GM12891 (cell line): ENCODE measurements around the gene ARMCX5. TPM values are rescaled to one million over a fixed set of nuclear protein-coding genes. Genes with fewer than 3 reads are reported as not detected.

Experiments used
- DNase-seq: peaks from one replicate; pipeline ENCODE4 v3.0.0; 2011; ENCODE audit warnings: low spot score; ENCODE audit not compliant: insufficient read length
- FAIRE-seq: peaks from 2 replicates; lab custom pipeline; 2011; peaks lifted over from hg19 to GRCh38; lab: Jason Lieb, UNC
- PAX5 ChIP-seq: IDR thresholded peaks from 2 replicates; pipeline ENCODE4 v1.6.1; 2011; ENCODE audit warnings: low read length, moderate library complexity, mild to moderate bottlenecking; ENCODE audit not compliant: insufficient read depth, severe bottlenecking
- POLR2A ChIP-seq: IDR thresholded peaks from 2 replicates; pipeline ENCODE4 v1.6.1; 2011; ENCODE audit warnings: low read depth, low read length, control low read depth
- POLR2AphosphoS5 ChIP-seq: IDR thresholded peaks from 2 replicates; pipeline ENCODE4 v1.6.1; 2011; ENCODE audit warnings: low read depth, low read length, control low read depth
- POU2F2 ChIP-seq: IDR thresholded peaks from 2 replicates; pipeline ENCODE4 v1.6.1; 2011; ENCODE audit warnings: low read depth, mild to moderate bottlenecking, control low read depth, low read length, moderate library complexity
- SPI1 ChIP-seq: IDR thresholded peaks from 2 replicates; pipeline ENCODE4 v1.6.1; 2011; ENCODE audit warnings: low read depth, low read length, control low read depth
- TAF1 ChIP-seq: IDR thresholded peaks from 2 replicates; pipeline ENCODE4 v1.6.1; 2011; ENCODE audit warnings: low read depth, low read length, control low read depth
- polyA plus RNA-seq: library from polyadenylated mRNA; unstranded; fragments of >200 nt; gene quantifications from one replicate; pipeline ENCODE4 v1.2.1, GENCODE V29; 2012; ENCODE audit warnings: low read depth, missing spikeins, inconsistent platforms; ENCODE audit not compliant: missing spikeins

ARMCX5 gene
- 9.5 TPM for polyA plus RNA-seq

- DNase-seq, result peak; percentile 1
- peak; percentile 71 for FAIRE-seq
- TF ChIP-seq POLR2AphosphoS5, result peak; percentile 86
- peak; percentile 46; the same call in 1 of the 2 replicates for TF ChIP-seq TAF1
- TF ChIP-seq PAX5, result no peak
- peak; percentile 93 for TF ChIP-seq POLR2A
Measured at GRCh38 chrX:102599084-102599950, at the start of gene ARMCX5. TSS of gene ARMCX5 (plus strand) at chrX:102599515. CDS start at chrX:102602142, 2,627 bp downstream.

GRCh38 chrX:102558607-102559006, 40.7 kb upstream of the ARMCX5 start:
- FAIRE-seq (no peak), DNase-seq (no peak)
- no peak for TF ChIP-seq PAX5
- TF ChIP-seq TAF1, result no peak
- TF ChIP-seq POU2F2, result no peak
- TF ChIP-seq POLR2AphosphoS5, result no peak
- no peak for TF ChIP-seq SPI1
- no peak for TF ChIP-seq POLR2A

GRCh38 chrX:102560423-102561068, 38.8 kb upstream of the ARMCX5 start:
- FAIRE-seq (no peak), DNase-seq (no peak)
- TF ChIP-seq POLR2A (no peak), POLR2AphosphoS5 (no peak), PAX5 (no peak), POU2F2 (no peak), TAF1 (no peak), SPI1 (no peak)

GRCh38 chrX:102580891-102581290, 18.4 kb upstream of the ARMCX5 start:
- TF ChIP-seq POLR2A (no peak), POLR2AphosphoS5 (no peak), POU2F2 (no peak), TAF1 (no peak), SPI1 (no peak), PAX5 (no peak)
- DNase-seq (no peak), FAIRE-seq (no peak)

GRCh38 chrX:102593367-102593766, 5.9 kb upstream of the ARMCX5 start:
- FAIRE-seq, result no peak
- TF ChIP-seq TAF1 (no peak), PAX5 (no peak), POLR2A (no peak), SPI1 (no peak), POU2F2 (no peak), POLR2AphosphoS5 (no peak)

GRCh38 chrX:102599951-102600579, 750 bp downstream of the ARMCX5 start:
- DNase-seq (no peak), FAIRE-seq (peak; percentile 31)
- TF ChIP-seq POLR2AphosphoS5 (no peak), SPI1 (no peak), TAF1 (no peak), POU2F2 (no peak), PAX5 (no peak), POLR2A (no peak)

More at GRCh38 chrX:102593367-102593766, 5.9 kb upstream of the ARMCX5 start:
- DNase-seq, result no peak

GRCh38 chrX:102604327-102604726, 5.0 kb downstream of the ARMCX5 start:
- FAIRE-seq (no peak), DNase-seq (no peak)
- TF ChIP-seq POU2F2, result no peak
- no peak for TF ChIP-seq SPI1
- no peak for TF ChIP-seq POLR2AphosphoS5
- TF ChIP-seq PAX5, result no peak
- TF ChIP-seq TAF1, result no peak
- no peak for TF ChIP-seq POLR2A

GRCh38 chrX:102606115-102606514, 6.8 kb downstream of the ARMCX5 start:
- DNase-seq (no peak), FAIRE-seq (no peak)
- TF ChIP-seq POU2F2, result no peak
- TF ChIP-seq PAX5, result no peak

GRCh38 chrX:102610905-102611304, 11.6 kb downstream of the ARMCX5 start:
- no peak for FAIRE-seq
- no peak for DNase-seq
- no peak for TF ChIP-seq POLR2A
- TF ChIP-seq SPI1, result no peak
- no peak for TF ChIP-seq TAF1
- no peak for TF ChIP-seq POU2F2
- no peak for TF ChIP-seq POLR2AphosphoS5
- no peak for TF ChIP-seq PAX5
